Ishikawa (cell line): ENCODE data around the gene CPM.

Source experiments
- EGR1 ChIP-seq: IDR thresholded peaks from 2 replicates; pipeline ENCODE4 v1.6.1; 2012
- FOXM1 ChIP-seq: IDR thresholded peaks from 2 replicates; pipeline ENCODE4 v1.6.1; 2012; ENCODE audit warnings: low read depth, borderline replicate concordance
- MAX ChIP-seq: IDR thresholded peaks from 2 replicates; pipeline ENCODE4 v1.6.1; 2012
- NFIC ChIP-seq: IDR thresholded peaks from 2 replicates; pipeline ENCODE4 v1.6.1; 2012
- RAD21 ChIP-seq: IDR thresholded peaks from 2 replicates; pipeline ENCODE4 v1.6.1; 2012; ENCODE audit warnings: low read depth
- REST ChIP-seq: IDR thresholded peaks from 2 replicates; pipeline ENCODE4 v1.6.1; 2012; ENCODE audit warnings: low read depth, mild to moderate bottlenecking
- TAF1 ChIP-seq: IDR thresholded peaks from 2 replicates; pipeline ENCODE4 v1.6.1; 2012; ENCODE audit warnings: low read depth, mild to moderate bottlenecking
- TCF12 ChIP-seq: IDR thresholded peaks from 2 replicates; pipeline ENCODE4 v1.6.1; 2012; ENCODE audit warnings: low read depth
- TEAD4 ChIP-seq: IDR thresholded peaks from 2 replicates; pipeline ENCODE4 v1.6.1; 2012
- YY1 ChIP-seq: IDR thresholded peaks from 2 replicates; pipeline ENCODE4 v1.6.1; 2012; ENCODE audit warnings: low read depth
- TF ChIP-seq, protein P1 (sequence below): IDR thresholded peaks from 2 replicates; pipeline ENCODE4 v1.6.1; 2012

CPM gene

DNA sequence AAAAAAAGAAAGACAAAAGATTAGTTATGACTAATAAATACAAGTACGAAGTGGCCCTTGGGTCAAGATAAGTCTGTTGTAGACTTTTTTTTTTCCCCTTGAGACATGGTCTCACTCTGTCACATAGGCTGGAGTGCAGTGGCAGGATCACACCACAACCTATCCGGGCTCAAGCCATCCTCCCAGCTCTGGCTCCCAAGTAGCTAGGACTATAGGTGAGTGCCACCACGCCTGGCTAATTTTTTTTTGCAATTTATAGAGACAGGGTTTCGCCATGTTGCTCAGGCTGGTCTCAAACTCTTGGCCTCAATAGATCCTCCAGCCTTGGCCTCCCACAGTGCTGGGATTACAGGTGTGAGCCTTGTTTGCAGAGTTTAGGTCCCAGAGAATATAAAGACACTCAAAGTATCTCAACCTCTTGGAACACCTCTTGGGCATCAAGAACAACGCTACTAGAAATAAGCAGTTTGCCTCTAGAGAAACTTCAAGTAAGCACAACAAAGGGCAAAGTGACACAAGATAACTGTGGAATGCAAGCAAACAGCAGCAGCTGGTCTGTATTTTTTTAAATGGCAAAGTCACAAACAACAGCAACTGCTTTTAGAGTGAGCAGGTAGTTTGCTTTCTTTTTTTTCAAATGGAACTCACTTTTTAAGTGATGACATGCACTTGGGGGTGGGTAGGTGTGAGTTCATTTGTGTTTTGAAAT lies 128.9 kb downstream of the CPM start:
- TF ChIP-seq YY1, result no peak
- TF ChIP-seq EGR1, result no peak
- TF ChIP-seq, protein P1, sequence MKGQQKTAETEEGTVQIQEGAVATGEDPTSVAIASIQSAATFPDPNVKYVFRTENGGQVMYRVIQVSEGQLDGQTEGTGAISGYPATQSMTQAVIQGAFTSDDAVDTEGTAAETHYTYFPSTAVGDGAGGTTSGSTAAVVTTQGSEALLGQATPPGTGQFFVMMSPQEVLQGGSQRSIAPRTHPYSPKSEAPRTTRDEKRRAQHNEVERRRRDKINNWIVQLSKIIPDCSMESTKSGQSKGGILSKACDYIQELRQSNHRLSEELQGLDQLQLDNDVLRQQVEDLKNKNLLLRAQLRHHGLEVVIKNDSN, result no peak
- TF ChIP-seq REST, result no peak
- no peak for TF ChIP-seq MAX
- TF ChIP-seq TEAD4, result no peak
- no peak for TF ChIP-seq NFIC
- no peak for TF ChIP-seq FOXM1
- no peak for TF ChIP-seq TAF1
- no peak for TF ChIP-seq RAD21
- TF ChIP-seq TCF12, result no peak
